Measurements from ENCODE around the gene PPP2R5E. TPM values are rescaled to one million over a fixed set of nuclear protein-coding genes. Genes with fewer than 3 reads are reported as not detected.
"Not testable (repeated sequence)": the region's sequence is repeated elsewhere in the genome, so short reads cannot be mapped to it uniquely, and the experiment has no call there.

PPP2R5E gene
- total RNA-seq, 4 donors from 2014 or later: 22.9 to 24.7 (median 23.8) TPM

DNA sequence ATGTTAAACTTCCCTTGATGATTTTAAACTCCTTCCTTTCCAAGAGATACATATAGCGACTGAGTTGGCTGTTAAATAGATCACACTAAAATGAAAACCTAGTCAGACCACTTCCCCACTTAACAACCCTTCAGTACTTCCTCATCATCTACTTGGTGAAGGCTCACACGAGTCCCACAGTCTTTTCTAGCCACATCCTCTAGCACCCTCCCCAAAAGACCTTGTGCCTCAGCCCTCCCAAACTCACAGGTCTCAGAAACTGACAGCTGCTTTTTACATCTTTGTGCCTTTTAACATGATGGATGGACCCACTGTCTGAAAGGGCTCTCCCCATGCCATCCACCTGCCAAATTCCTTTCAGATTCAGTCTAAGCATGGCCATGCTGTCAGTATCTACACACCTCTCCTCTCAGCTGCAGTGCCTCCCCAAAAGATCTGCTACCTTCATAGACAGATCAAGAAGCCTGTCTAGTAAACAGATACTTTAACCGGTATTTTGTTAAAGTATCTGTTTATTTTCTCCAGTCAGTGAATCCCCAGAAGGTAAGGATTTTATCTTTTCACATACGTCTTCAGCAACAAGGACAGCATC lies 159.3 kb downstream of the PPP2R5E start:
- no peak overlapping the region for H3K27ac ChIP-seq
- WGBS, 2 donors: 73 to 85% methylated on average over 4 of the region's 4 CpGs
- no peak for DNase-seq (ENCODE audit: low spot score in 2 of 2)
- H3K9me3 ChIP-seq: no peaks in the 10 kb centered on the region
- TF ChIP-seq, protein P1, sequence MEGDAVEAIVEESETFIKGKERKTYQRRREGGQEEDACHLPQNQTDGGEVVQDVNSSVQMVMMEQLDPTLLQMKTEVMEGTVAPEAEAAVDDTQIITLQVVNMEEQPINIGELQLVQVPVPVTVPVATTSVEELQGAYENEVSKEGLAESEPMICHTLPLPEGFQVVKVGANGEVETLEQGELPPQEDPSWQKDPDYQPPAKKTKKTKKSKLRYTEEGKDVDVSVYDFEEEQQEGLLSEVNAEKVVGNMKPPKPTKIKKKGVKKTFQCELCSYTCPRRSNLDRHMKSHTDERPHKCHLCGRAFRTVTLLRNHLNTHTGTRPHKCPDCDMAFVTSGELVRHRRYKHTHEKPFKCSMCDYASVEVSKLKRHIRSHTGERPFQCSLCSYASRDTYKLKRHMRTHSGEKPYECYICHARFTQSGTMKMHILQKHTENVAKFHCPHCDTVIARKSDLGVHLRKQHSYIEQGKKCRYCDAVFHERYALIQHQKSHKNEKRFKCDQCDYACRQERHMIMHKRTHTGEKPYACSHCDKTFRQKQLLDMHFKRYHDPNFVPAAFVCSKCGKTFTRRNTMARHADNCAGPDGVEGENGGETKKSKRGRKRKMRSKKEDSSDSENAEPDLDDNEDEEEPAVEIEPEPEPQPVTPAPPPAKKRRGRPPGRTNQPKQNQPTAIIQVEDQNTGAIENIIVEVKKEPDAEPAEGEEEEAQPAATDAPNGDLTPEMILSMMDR (IDR thresholded peaks at IDR 0.05): no peak
- TF ChIP-seq EP300 (IDR thresholded peaks at IDR 0.05) (no peak), POLR2A (IDR thresholded peaks at IDR 0.05) (no peak)
- peaks cover 0 to 86% (median 19%) of the 10 kb centered on the region in 3 donors for H3K36me3 ChIP-seq
- H3K4me1 ChIP-seq: no peaks in the 10 kb centered on the region
- no peak overlapping the region for H3K4me3 ChIP-seq
- no peaks in the 10 kb centered on the region for H3K27me3 ChIP-seq

DNA sequence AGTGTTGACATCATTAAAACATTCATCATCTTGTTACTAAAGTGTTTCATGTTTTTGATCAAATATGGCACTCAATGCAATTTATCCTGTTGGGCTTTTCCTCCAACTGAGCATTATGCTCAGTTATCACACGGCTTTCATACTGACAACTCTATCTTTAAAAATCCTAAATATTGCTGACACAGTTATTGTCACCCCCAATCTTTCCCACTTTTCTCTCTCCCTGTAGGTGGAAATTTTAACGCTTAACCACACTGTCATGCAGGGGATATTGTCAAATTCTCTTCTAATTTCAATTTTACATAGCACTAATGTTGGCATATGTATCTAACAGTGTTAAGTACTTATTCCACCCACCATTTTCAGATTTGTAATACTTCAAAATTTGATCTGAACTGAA lies 164.7 kb downstream of the PPP2R5E start:
- TF ChIP-seq EP300 (IDR thresholded peaks at IDR 0.05) (no peak), POLR2A (IDR thresholded peaks at IDR 0.05) (no peak)
- TF ChIP-seq, protein P1 (IDR thresholded peaks at IDR 0.05): no peak
- peaks cover 0 to 39% (median 13%) of the 10 kb centered on the region in 3 donors for H3K36me3 ChIP-seq
- H3K27ac ChIP-seq: no peak overlapping the region

DNA sequence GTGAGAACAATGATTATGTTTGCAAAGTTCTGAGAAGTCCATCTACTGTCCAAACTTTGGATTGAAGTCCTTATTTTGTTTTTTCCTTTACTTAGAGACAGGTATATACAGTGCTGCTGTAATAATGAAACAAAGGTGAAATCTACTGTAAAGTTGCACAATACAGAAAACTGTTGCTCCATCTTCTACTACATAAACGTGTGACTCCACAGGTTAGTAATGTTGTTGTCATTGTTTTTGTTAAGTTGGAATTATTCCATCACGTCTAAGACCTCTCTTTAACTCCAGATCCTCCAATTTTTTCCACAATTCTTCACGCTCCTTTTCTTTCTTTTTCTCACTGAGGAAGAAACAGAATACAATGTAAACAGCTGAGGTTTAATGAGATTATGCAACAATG lies 167.4 kb downstream of the PPP2R5E start:
- H3K36me3 ChIP-seq: peaks cover 0 to 24% (median 0%) of the 10 kb centered on the region in 3 donors
- TF ChIP-seq POLR2A (IDR thresholded peaks at IDR 0.05) (no peak), EP300 (IDR thresholded peaks at IDR 0.05) (no peak)
- TF ChIP-seq, protein P1 (IDR thresholded peaks at IDR 0.05): no peak
- H3K9me3 ChIP-seq: no peaks in the 10 kb centered on the region
- H3K4me1 ChIP-seq: no peaks in the 10 kb centered on the region
- H3K4me3 ChIP-seq: no peak overlapping the region
- WGBS, 2 donors: 62 to 65% methylated on average over 3 of the region's 3 CpGs
- no peak for DNase-seq (ENCODE audit: low spot score in 2 of 2)
- no peaks in the 10 kb centered on the region for H3K27me3 ChIP-seq
- no peak overlapping the region for H3K27ac ChIP-seq

More for the DNA sequence above, 164.7 kb downstream of the PPP2R5E start:
- Histone ChIP-seq H3K4me1 (no peaks in the 10 kb centered on the region), H3K27me3 (no peaks in the 10 kb centered on the region), H3K4me3 (no peak overlapping the region), H3K9me3 (no peaks in the 10 kb centered on the region)
- no peak for DNase-seq (ENCODE audit: low spot score in 2 of 2)
- WGBS, 2 donors: 97 to 100% methylated on average over 2 of the region's 2 CpGs

DNA sequence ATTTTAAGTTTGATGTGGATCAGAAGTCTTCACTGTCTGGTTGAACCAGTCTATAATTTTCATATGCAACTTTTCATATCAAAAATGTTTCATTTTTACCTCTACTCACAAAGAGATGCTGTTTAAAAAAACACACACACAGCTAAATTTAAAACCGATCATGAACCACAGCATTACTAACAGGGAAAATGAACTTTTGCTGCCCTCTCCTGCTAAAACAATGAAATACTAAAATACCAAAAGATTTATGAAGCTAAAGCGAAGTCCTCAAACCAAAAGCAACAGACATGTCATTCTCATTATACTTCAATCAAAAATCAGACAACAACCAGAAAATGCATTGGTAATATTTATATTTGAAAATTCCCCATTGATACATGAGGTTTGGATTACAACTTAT lies 171.6 kb downstream of the PPP2R5E start:
- 27 to 33% methylated on average over 2 of the region's 2 CpGs for whole genome bisulfite sequencing, 2 donors
- DNase-seq (ENCODE audit: low spot score in 2 of 2); H3K4me1 ChIP-seq; H3K27ac ChIP-seq; H3K27me3 ChIP-seq; H3K4me3 ChIP-seq: not testable (repeated sequence)
- Histone ChIP-seq H3K36me3 (peaks cover 0 to 16% (median 0%) of the 10 kb centered on the region in 3 donors), H3K9me3 (peaks cover 0 to 13% (median 0%) of the 10 kb centered on the region in 4 donors)
- TF ChIP-seq, protein P1 (IDR thresholded peaks at IDR 0.05): peak in 1 of 5 experiments; percentile 14

DNA sequence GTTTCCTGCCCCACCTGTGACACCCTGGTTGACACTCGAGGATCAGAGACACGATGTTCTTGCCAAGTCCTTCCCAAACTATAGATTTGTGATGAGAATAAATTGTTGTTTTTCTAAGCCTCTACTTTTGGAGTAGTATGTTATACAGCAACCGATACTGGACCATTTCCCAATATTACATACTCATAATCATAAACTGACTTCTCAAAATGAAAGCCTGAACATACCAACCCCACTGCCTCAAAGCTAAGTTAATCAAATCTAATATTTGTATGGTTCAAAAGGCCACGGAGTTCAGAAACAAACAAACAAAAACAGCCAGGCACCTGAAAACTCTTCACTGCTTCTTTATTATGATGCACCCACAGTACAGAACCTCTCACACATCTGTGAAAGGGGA lies 172.1 kb downstream of the PPP2R5E start:
- no peak for TF ChIP-seq EP300 (IDR thresholded peaks at IDR 0.05)
- TF ChIP-seq POLR2A (IDR thresholded peaks at IDR 0.05): no peak
- TF ChIP-seq, protein P1 (IDR thresholded peaks at IDR 0.05): no peak
- Histone ChIP-seq H3K9me3 (peaks cover 0 to 13% (median 0%) of the 10 kb centered on the region in 4 donors), H3K27me3 (no peaks in the 10 kb centered on the region), H3K36me3 (peaks cover 0 to 16% (median 0%) of the 10 kb centered on the region in 3 donors), H3K27ac (no peak overlapping the region), H3K4me1 (no peaks in the 10 kb centered on the region), H3K4me3 (no peak overlapping the region)
- WGBS, 2 donors: 86 to 93% methylated on average over 4 of the region's 4 CpGs
- no peak for DNase-seq (ENCODE audit: low spot score in 2 of 2)
